ENCODE results near the gene PLBD2. TPM values are rescaled to one million over a fixed set of nuclear protein-coding genes. Genes with fewer than 3 reads are reported as not detected.

Gene PLBD2
- total RNA-seq, 2 donors from 2014 or later = 38.2 to 43.0 TPM

DNA sequence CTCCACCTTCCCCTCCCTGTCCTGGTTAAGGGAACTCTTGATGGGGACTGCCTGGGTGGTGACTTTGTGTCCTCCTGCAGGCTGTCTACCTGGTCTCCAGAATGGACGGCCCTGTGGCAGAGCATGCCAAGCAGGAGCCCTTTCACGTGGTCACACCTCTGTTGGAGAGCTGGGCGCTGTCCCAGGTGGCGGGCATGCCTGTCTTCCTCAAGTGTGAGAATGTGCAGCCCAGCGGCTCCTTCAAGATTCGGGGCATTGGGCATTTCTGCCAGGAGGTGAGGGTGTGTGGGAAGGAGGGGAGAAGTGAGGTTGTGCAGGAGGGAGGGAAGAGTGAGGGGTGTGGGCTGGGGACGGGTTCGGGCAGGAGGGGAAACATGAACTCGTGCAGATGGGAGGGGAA, 69.5 kb downstream of the PLBD2 start:
- Histone ChIP-seq H3K27me3 (no peaks in the 10 kb centered on the region), H3K27ac (no peak overlapping the region), H3K9me3 (no peaks in the 10 kb centered on the region), H3K4me3 (no peak overlapping the region), H3K4me1 (peaks cover 0 to 4% of the 10 kb centered on the region in 2 donors), H3K36me3 (no peaks in the 10 kb centered on the region)
- no peak for DNase-seq (ENCODE audit: low spot score)
- TF ChIP-seq, protein P1, sequence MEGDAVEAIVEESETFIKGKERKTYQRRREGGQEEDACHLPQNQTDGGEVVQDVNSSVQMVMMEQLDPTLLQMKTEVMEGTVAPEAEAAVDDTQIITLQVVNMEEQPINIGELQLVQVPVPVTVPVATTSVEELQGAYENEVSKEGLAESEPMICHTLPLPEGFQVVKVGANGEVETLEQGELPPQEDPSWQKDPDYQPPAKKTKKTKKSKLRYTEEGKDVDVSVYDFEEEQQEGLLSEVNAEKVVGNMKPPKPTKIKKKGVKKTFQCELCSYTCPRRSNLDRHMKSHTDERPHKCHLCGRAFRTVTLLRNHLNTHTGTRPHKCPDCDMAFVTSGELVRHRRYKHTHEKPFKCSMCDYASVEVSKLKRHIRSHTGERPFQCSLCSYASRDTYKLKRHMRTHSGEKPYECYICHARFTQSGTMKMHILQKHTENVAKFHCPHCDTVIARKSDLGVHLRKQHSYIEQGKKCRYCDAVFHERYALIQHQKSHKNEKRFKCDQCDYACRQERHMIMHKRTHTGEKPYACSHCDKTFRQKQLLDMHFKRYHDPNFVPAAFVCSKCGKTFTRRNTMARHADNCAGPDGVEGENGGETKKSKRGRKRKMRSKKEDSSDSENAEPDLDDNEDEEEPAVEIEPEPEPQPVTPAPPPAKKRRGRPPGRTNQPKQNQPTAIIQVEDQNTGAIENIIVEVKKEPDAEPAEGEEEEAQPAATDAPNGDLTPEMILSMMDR (IDR thresholded peaks at IDR 0.05) = no peak

GRCh38 chr12:113428482-113428881, 70.1 kb downstream of the PLBD2 start:
- Histone ChIP-seq H3K4me3 (no peak overlapping the region), H3K27ac (no peak overlapping the region), H3K36me3 (no peaks in the 10 kb centered on the region), H3K27me3 (no peaks in the 10 kb centered on the region), H3K9me3 (no peaks in the 10 kb centered on the region), H3K4me1 (no peaks in the 10 kb centered on the region)
- TF ChIP-seq, protein P1 (IDR thresholded peaks at IDR 0.05) = no peak
- no peak for DNase-seq (ENCODE audit: low spot score)

- H3K27ac ChIP-seq = no peak overlapping the region
- no peak overlapping the region for H3K4me3 ChIP-seq
- no peaks in the 10 kb centered on the region for H3K27me3 ChIP-seq
- no peaks in the 10 kb centered on the region for H3K36me3 ChIP-seq
- no peaks in the 10 kb centered on the region for H3K9me3 ChIP-seq
- DNase-seq (ENCODE audit: low spot score) = no peak
- H3K4me1 ChIP-seq = no peaks in the 10 kb centered on the region
- TF ChIP-seq, protein P1 (IDR thresholded peaks at IDR 0.05) = no peak
Measured at GRCh38 chr12:113432986-113433385, 74.6 kb downstream of the PLBD2 start.

DNA sequence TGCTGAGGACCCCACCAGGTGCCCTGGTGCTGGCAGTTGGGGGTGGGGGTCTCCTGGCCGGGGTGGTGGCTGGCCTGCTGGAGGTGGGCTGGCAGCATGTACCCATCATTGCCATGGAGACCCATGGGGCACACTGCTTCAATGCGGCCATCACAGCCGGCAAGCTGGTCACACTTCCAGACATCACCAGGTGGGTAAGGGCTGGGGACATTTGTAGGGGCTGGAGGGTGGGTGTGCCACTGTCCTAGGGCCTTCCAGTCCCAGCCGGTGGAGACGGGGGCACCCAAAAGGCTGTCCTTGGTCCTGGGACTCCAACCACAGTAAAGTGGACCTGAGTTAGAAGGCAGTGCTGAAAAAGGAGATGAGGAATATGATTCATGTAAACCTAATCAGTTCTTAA, 77.0 kb downstream of the PLBD2 start:
- no peak overlapping the region for H3K4me3 ChIP-seq
- TF ChIP-seq, protein P1 (IDR thresholded peaks at IDR 0.05) = no peak
- no peak for DNase-seq (ENCODE audit: low spot score)
- no peaks in the 10 kb centered on the region for H3K36me3 ChIP-seq
- H3K27me3 ChIP-seq = no peaks in the 10 kb centered on the region
- H3K4me1 ChIP-seq = no peaks in the 10 kb centered on the region
- no peaks in the 10 kb centered on the region for H3K9me3 ChIP-seq
- H3K27ac ChIP-seq = no peak overlapping the region

DNA sequence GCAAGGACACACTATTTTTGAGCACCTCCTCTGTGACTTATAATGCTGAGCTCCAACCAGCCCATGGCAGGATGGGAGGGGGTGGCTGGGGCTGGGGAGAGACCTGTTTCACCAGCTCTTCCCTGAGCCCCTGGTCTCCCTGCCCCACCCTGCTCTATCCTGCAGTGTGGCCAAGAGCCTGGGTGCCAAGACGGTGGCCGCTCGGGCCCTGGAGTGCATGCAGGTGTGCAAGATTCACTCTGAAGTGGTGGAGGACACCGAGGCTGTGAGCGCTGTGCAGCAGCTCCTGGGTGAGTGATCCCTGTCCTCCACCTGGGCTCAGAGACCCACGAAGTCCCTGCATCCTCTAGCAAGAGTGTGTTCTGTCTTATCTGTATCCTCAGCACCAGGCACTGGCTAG, 78.2 kb downstream of the PLBD2 start:
- no peak overlapping the region for H3K4me3 ChIP-seq
- no peaks in the 10 kb centered on the region for H3K9me3 ChIP-seq
- H3K27ac ChIP-seq = no peak overlapping the region
- H3K27me3 ChIP-seq = no peaks in the 10 kb centered on the region
- DNase-seq (ENCODE audit: low spot score) = no peak
- H3K4me1 ChIP-seq = no peaks in the 10 kb centered on the region
- TF ChIP-seq, protein P1 (IDR thresholded peaks at IDR 0.05) = no peak
- H3K36me3 ChIP-seq = no peaks in the 10 kb centered on the region

DNA sequence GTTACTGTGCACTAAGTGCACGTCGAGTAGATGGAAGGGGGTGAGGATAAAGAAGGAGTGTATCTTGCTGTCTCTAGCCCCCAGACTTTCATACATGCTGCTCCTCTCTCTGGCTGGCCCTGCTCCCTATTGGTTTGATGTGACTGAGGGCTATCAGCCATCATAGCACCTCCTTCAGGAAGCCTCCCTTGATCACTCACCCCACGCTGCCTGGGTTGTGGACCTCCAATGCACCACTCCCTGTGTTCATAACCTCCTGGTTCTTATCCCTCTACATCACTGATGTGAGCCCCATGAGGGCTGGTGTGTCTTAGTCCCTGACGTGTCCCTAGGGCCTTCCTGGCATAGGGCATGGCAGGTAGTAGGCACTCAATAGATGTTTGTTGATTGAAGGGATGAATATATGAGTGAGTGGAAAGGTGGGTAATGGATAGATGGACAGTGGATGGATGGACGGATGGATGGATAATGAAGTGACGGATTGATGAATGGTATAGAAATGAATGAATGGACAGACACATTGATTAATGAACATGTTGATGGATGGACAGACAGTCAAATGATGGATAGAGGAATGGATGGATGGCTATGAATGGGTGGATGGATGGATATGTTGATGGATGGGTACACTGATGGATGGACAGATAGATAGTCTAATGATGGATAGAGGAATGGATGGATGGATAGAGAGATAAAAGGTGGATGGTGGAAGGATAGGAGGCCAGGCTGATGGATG, 78.8 kb downstream of the PLBD2 start:
- Histone ChIP-seq H3K9me3 (no peaks in the 10 kb centered on the region), H3K36me3 (no peaks in the 10 kb centered on the region), H3K27ac (no peak overlapping the region), H3K4me1 (no peaks in the 10 kb centered on the region), H3K27me3 (no peaks in the 10 kb centered on the region), H3K4me3 (no peak overlapping the region)
- TF ChIP-seq, protein P1 (IDR thresholded peaks at IDR 0.05) = no peak
- no peak for DNase-seq (ENCODE audit: low spot score)

All from right atrium auricular region (tissue), 2 donors.